LoVo (cell line): Measurements from ENCODE around the gene CARD16.
"Not testable (repeated sequence)": the region's sequence is repeated elsewhere in the genome, so short reads cannot be mapped to it uniquely, and the experiment has no call there.

ENCODE experiments used
- DNase-seq: peaks from one replicate; pipeline ENCODE4 v3.0.0-alpha.2; 2016; ENCODE audit warnings: low spot score

CARD16 gene

DNA sequence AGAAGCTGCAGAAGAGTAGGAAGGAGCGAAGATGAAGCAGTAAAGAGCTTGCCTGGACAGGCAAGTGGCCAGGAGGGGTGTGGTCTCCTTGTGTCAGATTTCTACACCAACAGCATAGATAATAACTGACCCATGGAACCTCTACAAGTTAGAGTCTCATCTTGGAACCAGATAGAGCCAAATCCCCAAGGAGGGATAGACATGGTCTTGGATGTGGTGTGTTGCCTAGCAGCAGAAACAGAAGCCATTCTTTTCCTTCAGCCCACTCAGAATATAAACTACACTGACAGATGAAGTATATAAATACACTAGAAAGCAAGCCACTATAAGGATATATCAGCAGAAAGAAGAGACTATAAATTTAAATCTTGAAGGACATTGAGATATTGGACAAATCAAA lies 4.3 kb upstream of the CARD16 start:
- no peak for DNase-seq

DNA sequence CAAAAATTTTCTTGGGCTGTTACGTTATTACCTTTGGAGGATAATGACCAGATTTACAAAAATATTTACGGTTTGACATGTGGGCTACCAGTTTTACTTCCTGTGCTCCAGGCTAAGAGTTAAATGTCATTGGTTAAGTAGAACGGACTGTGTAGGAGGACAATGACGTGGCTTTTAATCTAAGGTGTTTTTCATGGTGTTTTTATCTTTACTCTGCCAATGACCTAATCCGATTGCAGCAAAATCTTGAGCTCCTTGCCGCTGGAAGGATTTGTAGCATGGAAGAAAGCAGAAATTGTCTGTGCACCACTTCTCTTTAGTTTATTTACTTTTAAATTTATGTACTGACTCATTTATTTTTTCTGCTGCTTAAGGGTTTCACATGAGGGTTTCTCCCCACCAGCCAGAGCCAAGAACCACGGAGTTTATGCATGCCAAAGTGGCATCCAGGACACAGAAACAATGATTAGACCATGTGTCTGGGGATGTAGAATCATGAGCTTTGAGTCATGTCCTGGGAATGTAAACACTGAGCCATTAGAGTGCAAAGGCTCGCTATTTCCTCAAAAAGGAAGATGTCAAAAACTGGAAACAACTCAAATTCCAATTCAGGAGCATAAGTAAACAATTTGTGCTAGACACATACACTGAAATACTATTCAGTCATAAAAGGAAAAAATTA lies 1.9 kb upstream of the CARD16 start:
- peak; percentile 41 for DNase-seq

DNA sequence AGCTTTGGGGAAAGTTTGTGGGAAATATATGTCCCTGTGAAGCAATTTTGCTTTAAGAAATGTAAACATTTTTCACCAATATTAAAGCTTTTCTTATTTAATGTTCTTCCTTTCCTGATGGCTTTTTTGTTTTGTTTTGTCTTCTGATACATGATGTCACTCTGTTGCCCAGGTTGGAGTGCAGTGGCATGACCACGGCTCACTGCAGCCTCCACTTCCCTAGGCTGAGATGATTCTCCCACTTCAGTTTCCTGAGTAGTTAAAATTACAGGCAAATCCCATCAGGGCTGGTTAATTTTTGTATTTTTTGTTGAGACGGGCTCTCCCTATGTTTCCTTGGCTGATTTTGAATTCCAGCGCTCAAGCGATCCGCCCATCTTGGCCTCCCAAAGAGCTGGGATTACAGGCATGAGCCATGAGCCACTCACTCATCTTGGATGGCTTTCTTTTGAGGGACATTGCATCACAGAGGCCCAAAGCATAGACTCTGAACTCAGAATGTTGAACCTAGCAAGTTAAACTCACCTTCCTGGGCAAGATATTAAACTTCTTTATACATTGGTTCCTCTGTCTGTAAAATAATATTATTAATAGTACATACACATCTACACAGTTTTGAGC lies 651 bp upstream of the CARD16 start:
- DNase-seq, result no peak

DNA sequence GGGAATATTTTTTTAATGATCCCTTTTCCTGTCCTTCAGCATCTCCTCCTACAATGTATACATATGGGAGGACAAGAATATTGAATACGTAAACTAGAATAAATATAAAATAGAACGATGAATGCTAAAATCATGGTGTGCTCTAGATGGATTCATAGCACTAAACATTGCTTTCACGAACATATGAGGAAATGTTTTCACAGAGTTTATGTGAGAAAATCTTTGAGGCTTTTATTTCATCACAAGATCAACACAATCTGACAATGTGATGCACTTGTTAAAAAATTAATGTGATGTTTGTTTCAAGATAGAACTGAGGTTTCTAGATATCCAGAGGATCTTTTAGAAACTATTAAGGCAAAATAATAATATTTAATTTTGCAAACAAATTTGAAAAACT lies 3.0 kb downstream of the CARD16 start:
- no peak for DNase-seq

DNA sequence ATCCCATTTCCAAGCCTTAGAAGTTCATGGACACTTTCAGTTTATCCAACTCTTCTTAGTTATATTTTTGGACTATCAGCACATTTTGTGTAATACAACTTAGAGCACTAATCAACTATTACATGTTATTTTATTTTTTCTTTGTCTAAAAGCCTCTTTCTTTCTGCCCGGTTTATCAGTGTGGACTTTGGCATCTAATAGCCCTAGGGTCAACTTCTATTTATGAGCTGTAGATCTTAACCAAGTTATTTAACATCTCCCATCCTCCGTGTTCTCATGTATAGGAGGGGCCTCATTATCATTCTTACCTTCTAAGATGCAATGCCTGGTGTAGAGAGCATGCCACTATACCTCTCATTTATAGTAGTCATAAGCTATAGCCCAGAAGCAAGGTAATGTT lies 4.4 kb downstream of the CARD16 start:
- no peak for DNase-seq

DNA sequence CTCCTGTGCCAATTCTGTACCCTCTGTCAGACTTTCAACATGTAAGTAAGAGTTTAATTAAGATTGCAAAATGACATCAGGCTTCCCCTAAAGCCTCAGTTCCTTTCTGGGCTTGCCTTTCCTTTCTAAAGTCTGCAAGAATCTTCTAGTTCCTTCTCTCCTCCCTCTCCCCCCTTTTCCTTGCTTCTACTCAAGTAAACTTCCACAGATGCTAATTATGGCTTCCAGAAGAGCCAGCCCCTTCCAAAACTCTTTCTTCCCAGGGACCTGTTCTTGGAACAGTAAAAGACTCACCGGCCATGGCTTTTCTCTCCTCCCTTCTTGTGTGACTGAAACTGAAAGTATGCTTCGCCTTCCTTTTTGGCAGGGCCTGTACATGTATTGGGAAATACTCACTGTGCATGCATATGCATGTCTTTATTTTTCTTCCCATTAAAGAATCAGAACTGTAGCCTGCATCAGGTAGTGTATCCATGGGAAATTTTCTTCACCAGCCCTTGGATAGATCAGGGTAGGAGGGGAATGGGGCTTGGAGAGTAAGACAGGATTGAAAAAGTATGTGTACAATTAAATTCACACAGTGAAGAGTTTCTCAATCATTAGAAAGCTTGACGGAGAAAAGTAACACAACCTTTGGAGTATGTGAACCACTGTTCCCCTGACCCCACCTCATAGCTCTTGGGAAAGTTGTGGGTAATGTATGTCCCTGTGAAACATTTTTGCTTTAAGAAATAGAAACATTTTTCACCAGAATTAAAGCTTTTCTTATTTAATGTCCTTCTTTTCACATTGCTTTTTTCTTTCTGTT lies 10.1 kb downstream of the CARD16 start, which contains the start of gene CASP1:
TSS of gene CASP1 (minus strand) at position 332 of the 808 bp plus-strand sequence. CDS start at position 301, 31 bp downstream.
- no peak for DNase-seq

DNA sequence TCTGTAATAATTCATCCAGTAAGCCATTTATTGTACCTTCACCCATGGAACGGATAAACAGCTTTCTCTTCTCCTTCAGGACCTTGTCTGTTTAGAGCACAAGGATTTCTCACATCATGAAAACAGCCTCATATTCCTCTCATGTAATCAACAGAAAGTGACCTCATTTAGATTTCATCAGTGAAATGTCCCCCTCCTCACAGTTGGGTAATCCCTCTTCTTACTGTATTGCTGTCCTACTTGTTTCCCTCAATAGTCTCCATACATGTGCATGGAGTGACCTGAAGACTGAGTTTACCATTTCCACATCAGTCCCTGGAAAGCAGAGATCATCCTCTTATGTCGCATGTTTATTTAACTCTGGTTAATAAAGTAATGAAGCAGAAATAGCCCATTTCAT lies 10.7 kb downstream of the CARD16 start:
- not testable (repeated sequence) for DNase-seq

DNA sequence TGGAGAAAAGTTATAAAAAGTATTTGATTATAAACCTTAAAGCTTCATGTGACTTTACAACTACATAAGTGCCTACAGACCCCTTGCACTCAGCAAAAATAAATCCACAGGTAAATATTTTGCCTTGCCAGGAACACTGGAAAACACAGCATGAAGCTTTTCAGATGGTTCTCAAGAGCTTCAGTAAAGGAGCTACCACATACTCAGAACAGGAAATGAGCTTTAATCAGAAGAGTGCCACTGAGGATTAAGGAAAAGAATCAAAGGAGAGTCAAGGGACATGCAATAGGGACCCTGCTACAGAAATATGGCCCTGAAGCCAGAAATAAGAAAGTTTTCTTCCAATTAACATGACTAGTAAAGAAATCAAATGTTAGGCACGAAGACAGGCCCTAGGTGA lies 11.4 kb downstream of the CARD16 start:
- DNase-seq, result no peak

DNA sequence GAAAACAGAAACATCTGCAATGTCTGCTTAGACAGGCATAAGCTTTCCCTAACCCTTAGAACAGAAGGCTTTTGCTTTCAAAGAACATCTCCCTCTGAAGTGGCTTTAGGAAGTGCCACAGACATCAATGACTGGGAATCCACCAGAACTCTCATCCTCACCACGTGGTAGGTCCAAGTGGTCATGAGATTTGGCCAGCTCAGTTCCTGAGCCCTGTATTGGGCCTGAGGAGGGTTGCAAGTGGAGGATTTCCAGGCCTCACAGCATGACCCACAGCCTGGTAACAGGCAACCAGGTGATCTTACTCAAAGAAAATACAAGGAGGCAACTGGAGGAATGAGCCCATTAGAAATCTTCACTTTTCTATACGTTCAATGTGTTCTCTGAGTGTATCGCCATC lies 11.8 kb downstream of the CARD16 start:
- no peak for DNase-seq

DNA sequence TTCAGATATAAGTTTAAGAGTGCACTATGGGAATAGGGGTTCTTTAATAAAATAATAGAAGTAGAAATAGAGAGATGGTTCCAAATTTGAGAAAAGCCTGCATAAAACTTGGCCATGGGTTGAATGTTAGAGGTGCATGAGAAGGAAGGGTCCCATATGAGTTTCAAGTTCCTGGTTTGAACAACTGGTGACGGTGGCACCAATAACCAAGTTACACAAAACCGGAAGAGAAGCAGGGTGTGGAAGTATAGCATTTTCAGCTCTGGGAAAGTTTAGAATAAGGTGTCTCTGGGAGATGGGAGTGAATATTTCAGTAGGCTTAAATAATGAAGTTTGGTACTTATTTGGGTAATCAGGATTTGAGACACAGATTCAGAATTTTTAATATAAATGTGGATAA lies 12.6 kb downstream of the CARD16 start:
- DNase-seq, result no peak

DNA sequence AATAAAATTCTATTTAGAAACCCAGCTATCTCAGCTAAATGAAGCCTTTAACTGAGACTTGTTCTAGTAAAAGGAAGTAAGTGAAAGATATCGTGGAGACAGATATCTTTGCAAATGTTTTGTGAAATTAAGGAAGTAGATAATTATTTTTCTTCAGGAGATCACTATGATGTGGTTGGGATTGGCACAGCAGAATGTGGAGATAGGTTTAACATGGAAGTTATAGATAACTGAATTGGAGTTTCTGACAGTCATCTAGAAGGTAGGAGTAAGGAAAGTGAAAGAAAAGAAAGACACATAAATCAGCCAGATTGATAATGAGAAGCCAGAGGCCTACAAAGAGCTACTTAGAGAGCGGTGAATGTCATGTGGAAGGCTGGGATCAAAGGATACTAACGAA lies 17.5 kb downstream of the CARD16 start:
- no peak for DNase-seq

DNA sequence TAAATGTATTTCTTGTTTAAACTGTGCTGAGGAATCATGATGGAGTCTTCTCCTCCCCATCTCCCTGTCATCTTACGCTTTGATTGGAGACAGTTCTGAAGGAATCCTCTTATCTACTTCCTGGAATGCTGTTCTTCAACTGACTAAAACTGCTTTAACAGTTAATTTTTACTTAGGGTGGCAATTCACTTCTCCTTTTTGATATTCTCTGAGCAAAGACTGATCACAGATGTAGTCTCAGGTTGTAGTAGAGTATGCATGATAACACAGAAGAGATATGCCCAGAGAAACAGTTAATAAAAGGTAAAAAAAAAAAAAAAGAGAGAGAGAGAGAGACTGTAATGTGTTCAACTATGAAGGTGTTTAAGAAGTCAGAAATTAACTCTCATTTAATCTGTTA lies 20.7 kb downstream of the CARD16 start:
- no peak for DNase-seq

DNA sequence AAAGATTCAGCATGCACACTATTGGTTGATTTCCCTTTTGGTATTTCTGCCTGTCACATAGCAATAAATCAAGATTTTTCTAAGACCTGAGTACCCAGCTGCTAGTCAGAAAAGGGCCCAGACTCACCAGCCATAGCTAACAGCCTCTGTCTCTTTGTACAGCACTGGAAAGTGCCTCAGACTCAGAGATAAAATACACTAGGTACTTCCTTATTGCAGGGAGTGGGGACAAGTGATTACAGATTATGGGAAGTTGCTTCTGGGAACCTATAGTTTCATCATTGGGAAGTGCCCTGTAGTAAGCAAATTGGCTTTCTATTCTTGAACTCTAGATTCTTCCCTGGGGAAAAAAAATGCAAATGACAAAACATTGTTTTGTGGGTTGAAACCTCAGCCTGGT lies 22.1 kb downstream of the CARD16 start, which contains the start of gene CASP5:
TSS of gene CASP5 (minus strand) at position 166 of the 400 bp plus-strand sequence. CDS start at position 134, 32 bp downstream.
- peak; percentile 36 for DNase-seq

DNA sequence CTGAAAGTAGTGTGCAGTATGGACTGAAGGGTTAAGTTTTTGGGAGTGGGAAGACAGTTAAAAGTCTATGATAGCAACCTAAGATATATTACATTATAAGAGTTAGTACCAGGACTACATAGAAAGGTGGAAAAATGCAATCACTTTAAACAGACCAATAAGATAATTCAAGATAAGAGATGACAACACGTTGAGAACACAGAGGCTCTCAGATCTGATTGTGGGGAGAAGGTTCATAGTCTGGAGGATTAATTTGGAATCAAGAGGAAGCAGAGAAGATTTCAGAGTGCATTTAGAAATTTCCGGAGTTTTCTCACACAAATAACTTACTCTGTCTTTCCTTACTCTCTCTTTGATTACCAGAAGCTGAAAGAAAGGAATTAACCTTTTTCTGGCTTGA lies 22.6 kb downstream of the CARD16 start:
- DNase-seq, result no peak

DNA sequence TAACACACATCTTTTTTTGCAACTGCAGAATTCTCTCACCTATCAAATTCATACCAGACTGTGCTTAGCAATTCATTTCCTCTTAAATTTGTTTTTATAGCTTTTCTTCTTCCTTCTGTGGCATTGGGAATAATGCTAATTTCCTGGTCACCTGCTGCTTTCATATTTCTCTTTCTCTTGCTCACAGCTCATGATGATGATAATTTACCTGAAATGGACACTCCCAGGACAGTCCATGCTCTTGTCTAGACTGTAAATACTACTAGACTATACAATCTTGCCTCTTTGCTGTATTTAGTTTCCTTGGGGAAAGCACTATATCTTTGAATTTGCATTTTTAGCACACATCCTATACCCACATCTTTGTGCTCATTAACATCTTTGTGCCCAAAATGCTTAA lies 37.7 kb downstream of the CARD16 start:
- DNase-seq, result no peak

DNA sequence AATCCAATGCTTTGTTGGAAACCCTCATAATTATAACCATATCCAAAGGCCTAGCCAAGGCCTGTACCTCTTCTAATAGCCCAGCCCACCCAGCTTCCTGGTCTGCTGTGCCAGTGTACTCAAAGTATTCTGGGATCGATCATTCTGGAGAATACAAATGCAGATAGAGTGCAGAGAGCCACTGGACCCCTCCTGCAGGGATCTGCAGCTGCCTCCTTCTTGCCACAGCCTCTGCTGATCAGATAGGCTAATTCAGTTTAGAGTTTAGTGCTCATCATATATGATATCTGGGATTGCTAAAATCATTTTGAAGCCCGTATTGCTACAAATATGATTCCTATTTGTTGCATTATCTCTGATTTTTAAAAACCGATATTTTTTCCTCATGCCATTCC lies 39.7 kb downstream of the CARD16 start:
- no peak for DNase-seq

DNA sequence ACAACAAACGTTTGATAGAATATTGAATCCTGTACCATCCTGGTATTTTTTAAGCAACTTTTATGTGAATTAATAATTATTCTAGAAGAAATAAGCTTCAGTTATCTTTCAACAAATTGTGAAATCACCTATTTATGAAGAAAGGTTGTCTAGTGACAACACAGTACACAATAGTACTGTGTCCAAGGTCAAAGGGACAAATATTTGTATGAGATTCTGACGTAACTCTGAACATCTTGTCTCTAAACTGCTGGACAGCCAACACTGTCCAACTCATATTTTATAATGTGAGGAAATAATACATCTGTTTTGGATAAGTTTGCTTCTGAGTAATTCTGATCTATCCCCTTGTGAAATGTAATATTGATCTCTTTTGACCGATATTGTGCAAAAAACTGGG lies 41.1 kb downstream of the CARD16 start:
- DNase-seq, result no peak

DNA sequence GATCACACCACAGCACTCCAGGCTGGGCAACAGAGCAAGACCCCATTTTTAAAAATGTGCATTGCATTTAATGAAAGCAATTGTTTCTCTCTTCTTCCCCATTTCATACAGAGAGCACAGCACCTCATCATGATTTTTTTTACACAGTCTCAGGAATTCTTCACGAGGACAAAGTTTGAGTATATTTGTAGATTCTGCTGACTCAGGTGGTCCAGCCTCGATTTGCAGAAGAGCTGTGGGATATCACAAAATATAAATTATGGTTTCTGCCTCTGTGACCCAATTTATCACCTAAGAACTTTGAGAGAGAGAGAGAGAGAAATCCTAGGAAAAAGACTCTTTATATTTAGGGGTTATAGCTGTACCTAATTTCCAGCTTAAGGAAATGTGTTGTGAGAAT lies 42.0 kb downstream of the CARD16 start:
- DNase-seq, result no peak

DNA sequence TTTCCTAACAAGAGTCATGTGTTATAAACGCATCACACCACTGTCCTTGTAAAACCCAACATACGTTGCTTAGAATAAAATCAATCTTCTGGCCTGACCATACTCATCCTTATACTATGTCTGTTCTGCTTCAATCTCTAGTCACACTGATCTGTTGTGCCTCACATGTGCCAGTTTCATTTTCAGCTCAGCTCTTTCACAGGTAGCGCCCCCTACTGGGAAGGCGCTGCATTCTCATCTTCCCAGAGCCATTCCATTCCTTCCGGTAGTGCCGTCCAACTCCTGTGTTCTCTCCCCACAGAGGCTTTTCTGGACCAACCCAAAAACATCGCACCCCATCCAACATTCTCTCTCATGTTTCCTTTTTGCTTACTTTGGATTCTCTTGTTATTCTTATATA lies 44.3 kb downstream of the CARD16 start:
- no peak for DNase-seq

DNA sequence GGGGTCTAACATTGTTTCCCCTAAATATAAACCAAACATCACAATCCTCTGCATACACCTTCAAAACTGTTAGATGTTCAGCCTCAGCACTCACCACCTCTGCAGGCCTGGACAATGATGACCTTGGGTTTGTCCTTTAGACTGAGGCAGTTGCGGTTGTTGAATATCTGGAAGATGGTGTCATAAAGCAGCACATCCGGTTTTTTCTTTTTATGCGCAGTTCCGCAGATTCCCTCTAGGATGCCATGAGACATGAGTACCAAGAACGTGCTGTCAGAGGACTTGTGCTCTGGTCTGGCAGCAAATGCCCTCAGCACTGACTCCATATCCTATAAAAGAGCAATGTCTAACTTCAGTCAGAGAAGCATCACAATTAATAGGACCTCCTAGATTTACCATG lies 45.0 kb downstream of the CARD16 start:
- no peak for DNase-seq

DNA sequence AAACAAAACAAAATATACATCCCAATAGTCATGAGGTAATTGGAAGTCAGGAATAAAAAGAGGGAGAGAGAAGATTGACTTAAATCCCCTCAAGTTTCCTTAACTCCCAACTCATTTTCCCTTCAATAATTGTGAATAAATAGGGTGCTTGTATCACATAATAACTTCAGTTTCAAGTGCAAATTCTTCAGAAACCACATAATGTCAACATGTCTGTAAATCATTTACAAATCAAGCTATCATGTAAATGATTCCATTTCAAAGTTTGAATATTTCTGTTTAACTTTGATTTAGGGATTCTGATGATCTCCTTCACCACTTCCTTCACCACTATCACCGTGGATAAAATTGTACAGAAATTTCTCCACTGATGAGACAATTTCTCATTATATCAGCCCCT lies 45.4 kb downstream of the CARD16 start:
- no peak for DNase-seq

DNA sequence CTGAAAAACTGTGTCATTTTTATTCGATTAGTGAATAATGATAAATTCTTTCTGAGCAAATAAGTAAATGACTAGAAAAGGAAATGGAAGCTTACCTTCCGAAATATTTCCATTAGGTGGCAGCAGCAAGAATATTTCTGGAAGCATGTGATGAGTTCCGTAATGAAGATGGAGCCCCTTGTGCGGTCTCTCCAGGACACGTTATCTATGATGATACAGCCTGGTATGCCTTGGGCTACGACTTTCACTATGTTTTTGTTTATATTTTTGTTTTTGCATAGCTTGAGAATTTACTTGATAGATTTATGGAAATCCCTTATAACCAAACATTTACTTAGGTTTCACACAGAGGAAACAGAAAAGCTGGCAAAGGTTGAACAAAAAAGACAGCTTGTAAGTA lies 47.8 kb downstream of the CARD16 start:
- no peak for DNase-seq

DNA sequence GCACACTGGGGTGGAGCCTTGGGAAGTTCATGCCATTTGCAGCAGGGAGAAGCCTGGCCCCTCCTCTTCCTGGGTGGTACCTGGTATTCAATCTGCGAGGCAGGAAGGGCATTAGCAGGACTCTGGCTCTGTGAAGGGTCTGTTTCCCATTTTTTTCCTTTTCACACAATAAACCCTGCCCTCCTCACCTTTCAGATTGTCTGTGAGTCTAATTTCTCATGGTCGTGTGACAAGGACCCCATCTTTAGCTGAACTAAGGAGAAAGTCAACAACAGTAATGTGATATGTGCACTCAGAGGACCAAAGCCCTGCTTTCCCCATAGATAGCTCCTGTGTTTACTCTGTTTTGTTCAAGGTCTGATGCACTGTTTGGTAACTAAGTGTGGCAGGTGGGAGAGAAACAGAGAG lies 50.1 kb downstream of the CARD16 start:
- no peak for DNase-seq
